Neural progenitor cell (in vitro differentiated cells): Measurements from ENCODE around the gene PCSK2. TPM values are rescaled to one million over a fixed set of nuclear protein-coding genes. Genes with fewer than 3 reads are reported as not detected.

Experiments
- DNase-seq: peaks from one replicate; pipeline ENCODE4 v3.0.0-alpha.2; 2016; ENCODE audit warnings: low spot score
- H2AFZ ChIP-seq: fragments of 200-600 bp; sonication (generic); replicated peaks from 2 replicates; pipeline ENCODE4 v1.6.1; 2016; ENCODE audit warnings: antibody characterized with exemption
- H3F3A ChIP-seq: fragments of 200-600 bp; sonication (generic); 2 replicates; pipeline ENCODE4 v1.6.1; 2016; ENCODE audit warnings: antibody characterized with exemption, low read depth
- H3K27ac ChIP-seq: fragments of 200-600 bp; sonication (generic); 2 replicates; pipeline ENCODE4 v1.5.1; 2016; ENCODE audit warnings: mild to moderate bottlenecking
- H3K27me3 ChIP-seq: fragments of 200-600 bp; sonication (generic); 2 replicates; pipeline ENCODE4 v1.6.1; 2016; ENCODE audit warnings: mild to moderate bottlenecking, moderate library complexity
- H3K36me3 ChIP-seq: fragments of 200-600 bp; sonication (generic); 2 replicates; pipeline ENCODE4 v1.5.1; 2016
- H3K4me1 ChIP-seq: fragments of 200-600 bp; sonication (generic); 2 replicates; pipeline ENCODE4 v1.6.1; 2016; ENCODE audit warnings: mixed run types
- H3K4me2 ChIP-seq: fragments of 200-600 bp; sonication (generic); 2 replicates; pipeline ENCODE4 v1.6.1; 2016
- H3K4me3 ChIP-seq: fragments of 200-600 bp; sonication (generic); 2 replicates; pipeline ENCODE4 v1.5.1; 2016
- H3K79me2 ChIP-seq: fragments of 200-600 bp; sonication (generic); 2 replicates; pipeline ENCODE4 v1.6.1; 2016; ENCODE audit warnings: low read depth
- H3K9ac ChIP-seq: fragments of 200-600 bp; sonication (generic); 2 replicates; pipeline ENCODE4 v1.6.1; 2016
- H3K9me3 ChIP-seq: fragments of 200-600 bp; sonication (generic); 2 replicates; pipeline ENCODE4 v1.5.1; 2016; ENCODE audit warnings: low read depth
- H4K20me1 ChIP-seq: fragments of 200-600 bp; sonication (generic); 2 replicates; pipeline ENCODE4 v1.6.1; 2016; ENCODE audit warnings: low read depth
- H3K27ac Mint-ChIP-seq: 3 replicates; pipeline ENCODE4 v1.8.0; 2021; ENCODE audit warnings: mixed read lengths
- H3K27me3 Mint-ChIP-seq: 2 replicates; pipeline ENCODE4 v1.8.0; 2022; ENCODE audit warnings: low read depth, mild to moderate bottlenecking, inconsistent platforms, moderate library complexity, mixed read lengths; ENCODE audit not compliant: insufficient read depth
- H3K36me3 Mint-ChIP-seq: 3 replicates; pipeline ENCODE4 v1.8.0; 2021; ENCODE audit warnings: mixed read lengths
- H3K4me1 Mint-ChIP-seq: 3 replicates; pipeline ENCODE4 v1.8.0; 2021; ENCODE audit warnings: mixed read lengths
- H3K4me3 Mint-ChIP-seq: 3 replicates; pipeline ENCODE4 v1.8.0; 2021; ENCODE audit warnings: mild to moderate bottlenecking, moderate library complexity, mixed read lengths
- H3K9me3 Mint-ChIP-seq: 3 replicates; pipeline ENCODE4 v1.8.0; 2020; ENCODE audit warnings: mixed read lengths
- EZH2 ChIP-seq: fragments of 200-600 bp; sonication (generic); IDR thresholded peaks from 2 replicates; pipeline ENCODE4 v1.6.1; 2017; ENCODE audit warnings: antibody characterized with exemption, mild to moderate bottlenecking, moderate library complexity
- EZH2phosphoT487 ChIP-seq: fragments of 200-600 bp; sonication (generic); IDR thresholded peaks from 2 replicates; pipeline ENCODE4 v1.6.1; 2017; ENCODE audit warnings: antibody characterized with exemption
- total RNA-seq: library from RNA; depleted of rRNA; stranded (reverse); fragments of >200 nt; gene quantifications from 2 replicates; pipeline ENCODE4 v1.2.3, GENCODE V29; 2015; ENCODE audit warnings: low replicate concordance
- TF ChIP-seq, protein P1 (sequence below): fragments of 200-600 bp; sonication (generic); IDR thresholded peaks from 2 replicates; pipeline ENCODE4 v1.5.1; 2017; ENCODE audit warnings: antibody characterized with exemption, mild to moderate bottlenecking

Gene PCSK2
- total RNA-seq, 1 donor from 2014 or later = 0.07 TPM

DNA sequence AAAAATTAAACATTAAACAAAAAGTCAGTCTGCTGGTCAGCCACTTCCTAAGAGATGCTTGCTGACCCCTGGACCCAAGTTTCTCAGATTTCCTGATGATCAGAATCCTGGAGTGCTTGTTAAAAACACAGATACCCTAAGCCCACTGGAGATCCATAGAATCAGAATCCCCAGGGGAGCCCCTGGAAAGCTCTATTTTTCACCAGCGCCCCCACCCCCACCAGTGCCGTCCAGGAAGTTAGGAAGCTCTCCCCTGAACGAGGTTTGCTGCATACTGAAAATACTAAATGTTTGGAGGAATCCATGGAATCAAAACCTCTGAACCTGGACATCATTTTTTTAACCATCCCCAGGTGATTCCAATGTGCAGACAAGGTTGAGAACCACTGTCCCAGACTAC, 235.1 kb downstream of the PCSK2 start:
- no peak overlapping the region for H3K4me3 ChIP-seq
- no peaks in the 10 kb centered on the region for H3K36me3 ChIP-seq
- H3K9me3 ChIP-seq = no peaks in the 10 kb centered on the region
- TF ChIP-seq, protein P1, sequence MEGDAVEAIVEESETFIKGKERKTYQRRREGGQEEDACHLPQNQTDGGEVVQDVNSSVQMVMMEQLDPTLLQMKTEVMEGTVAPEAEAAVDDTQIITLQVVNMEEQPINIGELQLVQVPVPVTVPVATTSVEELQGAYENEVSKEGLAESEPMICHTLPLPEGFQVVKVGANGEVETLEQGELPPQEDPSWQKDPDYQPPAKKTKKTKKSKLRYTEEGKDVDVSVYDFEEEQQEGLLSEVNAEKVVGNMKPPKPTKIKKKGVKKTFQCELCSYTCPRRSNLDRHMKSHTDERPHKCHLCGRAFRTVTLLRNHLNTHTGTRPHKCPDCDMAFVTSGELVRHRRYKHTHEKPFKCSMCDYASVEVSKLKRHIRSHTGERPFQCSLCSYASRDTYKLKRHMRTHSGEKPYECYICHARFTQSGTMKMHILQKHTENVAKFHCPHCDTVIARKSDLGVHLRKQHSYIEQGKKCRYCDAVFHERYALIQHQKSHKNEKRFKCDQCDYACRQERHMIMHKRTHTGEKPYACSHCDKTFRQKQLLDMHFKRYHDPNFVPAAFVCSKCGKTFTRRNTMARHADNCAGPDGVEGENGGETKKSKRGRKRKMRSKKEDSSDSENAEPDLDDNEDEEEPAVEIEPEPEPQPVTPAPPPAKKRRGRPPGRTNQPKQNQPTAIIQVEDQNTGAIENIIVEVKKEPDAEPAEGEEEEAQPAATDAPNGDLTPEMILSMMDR = no peak
- TF ChIP-seq EZH2 (no peak), EZH2phosphoT487 (no peak)
- no peaks in the 10 kb centered on the region for H4K20me1 ChIP-seq
- H3K27ac ChIP-seq = no peak overlapping the region
- no peaks in the 10 kb centered on the region for H3K9me3 Mint-ChIP-seq
- H3K79me2 ChIP-seq = no peaks in the 10 kb centered on the region
- H3K4me1 ChIP-seq = no peaks in the 10 kb centered on the region
- peaks cover 6% of the 10 kb centered on the region for H3K4me1 Mint-ChIP-seq
- H3K27ac Mint-ChIP-seq = no peak overlapping the region
- H3K27me3 Mint-ChIP-seq = no peaks in the 10 kb centered on the region
- H2AFZ ChIP-seq = no peak overlapping the region
- H3K4me2 ChIP-seq = no peak overlapping the region
- no peak overlapping the region for H3K4me3 Mint-ChIP-seq
- H3K27me3 ChIP-seq = no peaks in the 10 kb centered on the region
- no peaks in the 10 kb centered on the region for H3K36me3 Mint-ChIP-seq
- H3K9ac ChIP-seq = no peak overlapping the region
- no peak for DNase-seq
- H3F3A ChIP-seq = no peaks in the 10 kb centered on the region

DNA sequence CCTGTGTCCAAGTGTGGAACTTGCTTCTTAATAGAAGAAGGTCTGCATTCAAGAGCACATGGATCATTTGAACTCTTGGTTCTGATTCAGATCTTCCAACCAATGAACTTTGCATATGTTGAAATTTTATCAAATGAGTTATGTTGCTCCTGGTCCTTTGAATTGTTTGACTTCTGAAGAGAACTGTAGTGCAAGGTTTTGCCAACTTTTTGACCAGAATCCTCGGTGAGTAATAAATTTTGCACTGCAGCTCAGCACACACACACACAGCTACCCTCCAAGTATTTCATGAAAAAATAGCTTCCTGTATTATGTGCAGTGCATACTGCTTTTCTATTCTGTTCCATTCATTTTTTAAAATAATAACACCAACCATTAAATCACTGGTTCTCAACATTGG, 236.9 kb downstream of the PCSK2 start:
- H3K4me1 ChIP-seq = no peaks in the 10 kb centered on the region
- H3K4me1 Mint-ChIP-seq = no peaks in the 10 kb centered on the region
- no peaks in the 10 kb centered on the region for H3K36me3 ChIP-seq
- no peak overlapping the region for H3K27ac Mint-ChIP-seq
- H4K20me1 ChIP-seq = no peaks in the 10 kb centered on the region
- no peak overlapping the region for H3K4me3 ChIP-seq
- no peak overlapping the region for H3K4me2 ChIP-seq
- no peak for DNase-seq
- no peaks in the 10 kb centered on the region for H3K9me3 Mint-ChIP-seq
- no peaks in the 10 kb centered on the region for H3K36me3 Mint-ChIP-seq
- H3K79me2 ChIP-seq = no peaks in the 10 kb centered on the region
- no peaks in the 10 kb centered on the region for H3K27me3 ChIP-seq
- TF ChIP-seq EZH2phosphoT487 (no peak), EZH2 (no peak)
- TF ChIP-seq, protein P1 = no peak
- H3K9me3 ChIP-seq = no peaks in the 10 kb centered on the region
- no peak overlapping the region for H2AFZ ChIP-seq
- no peak overlapping the region for H3K9ac ChIP-seq
- H3K27me3 Mint-ChIP-seq = no peaks in the 10 kb centered on the region
- H3F3A ChIP-seq = no peaks in the 10 kb centered on the region
- H3K4me3 Mint-ChIP-seq = no peak overlapping the region
- no peak overlapping the region for H3K27ac ChIP-seq

- TF ChIP-seq EZH2 (no peak), EZH2phosphoT487 (no peak)
- TF ChIP-seq, protein P1 = no peak
- no peak overlapping the region for H3K4me3 ChIP-seq
- no peaks in the 10 kb centered on the region for H3K79me2 ChIP-seq
- H3F3A ChIP-seq = no peaks in the 10 kb centered on the region
- DNase-seq = no peak
- no peaks in the 10 kb centered on the region for H3K9me3 ChIP-seq
- Mint-ChIP-seq H3K36me3 (no peaks in the 10 kb centered on the region), H3K4me1 (no peaks in the 10 kb centered on the region), H3K27ac (no peak overlapping the region), H3K9me3 (no peaks in the 10 kb centered on the region), H3K27me3 (no peaks in the 10 kb centered on the region), H3K4me3 (no peak overlapping the region)
- no peak overlapping the region for H3K9ac ChIP-seq
- no peak overlapping the region for H3K4me2 ChIP-seq
- no peaks in the 10 kb centered on the region for H3K4me1 ChIP-seq
- H4K20me1 ChIP-seq = no peaks in the 10 kb centered on the region
- H3K27ac ChIP-seq = no peak overlapping the region
- H3K27me3 ChIP-seq = no peaks in the 10 kb centered on the region
- H3K36me3 ChIP-seq = no peaks in the 10 kb centered on the region
- no peak overlapping the region for H2AFZ ChIP-seq
These were observed 238.4 kb downstream of the PCSK2 start for GRCh38 chr20:17465236-17465635.
